ENCODE data around the gene KCNAB2.

- no peak for TF ChIP-seq ZBTB43 (CRISPR knock-in tag; IDR thresholded peaks at IDR 0.05)
- TF ChIP-seq TEAD4 (CRISPR knock-in tag; IDR thresholded peaks at IDR 0.05), result no peak
These were observed 45.0 kb upstream of the KCNAB2 start for GRCh38 chr1:6000444-6001288.

Data from WTC11 (cell line).